K562 (cell line): Measurements from ENCODE around the gene P3H4. TPM values are rescaled to one million over a fixed set of nuclear protein-coding genes. Genes with fewer than 3 reads are reported as not detected.

Experiments
- FOSL1 ChIP-seq: fragments of 200-800 bp; sonication (Bioruptor generic); conservative IDR thresholded peaks from 2 replicates; pipeline ENCODE4 v1.6.1; 2016; ENCODE audit warnings: missing genetic modification characterization, missing compliant biosample characterization
- FOXO4 ChIP-seq: fragments of 450-650 bp; formaldehyde crosslinking; IDR thresholded peaks from 2 replicates; pipeline ENCODE4 v1.4.0; 2020; ENCODE audit warnings: mild to moderate bottlenecking, moderate library complexity
- GATAD2A ChIP-seq: fragments of 450-650 bp; IDR thresholded peaks from 2 replicates; pipeline ENCODE4 v1.6.1; 2017
- HMG20B ChIP-seq: fragments of 250-450 bp; sonication (Bioruptor Pico); IDR thresholded peaks from 2 replicates; pipeline ENCODE4 v1.5.0; 2021; ENCODE audit warnings: mild to moderate bottlenecking
- ILF3 ChIP-seq: fragments of 450-650 bp; IDR thresholded peaks from 2 replicates; pipeline ENCODE4 v1.6.1; 2018; ENCODE audit warnings: antibody characterized with exemption, mild to moderate bottlenecking, moderate library complexity, borderline replicate concordance
- KDM4B ChIP-seq, 2 experiments: fragments of 450-650 bp in 1 of 2; sonication (generic) in 1 of 2; IDR thresholded peaks; 2 replicates each; pipeline ENCODE4 v1.6.1; 2016 to 2017; ENCODE audit warnings: borderline replicate concordance in 2 of 2, antibody characterized with exemption in 1 of 2, low read depth in 1 of 2, mild to moderate bottlenecking in 1 of 2
- MAFF ChIP-seq: IDR thresholded peaks from 2 replicates; pipeline ENCODE4 v1.6.1; 2012; ENCODE audit warnings: low read length, improper control_type of control experiment
- MEF2D ChIP-seq: conservative IDR thresholded peaks from 2 replicates; pipeline ENCODE4 v1.6.1; 2016; ENCODE audit warnings: low read depth, missing genetic modification characterization, missing compliant biosample characterization
- NCOA4 ChIP-seq: fragments of 450-650 bp; IDR thresholded peaks from 2 replicates; pipeline ENCODE4 v1.6.1; 2018; ENCODE audit warnings: mild to moderate bottlenecking; ENCODE audit not compliant: partially characterized antibody
- PRDM10 ChIP-seq: fragments of 450-650 bp; IDR thresholded peaks from 2 replicates; pipeline ENCODE4 v1.6.1; 2018; ENCODE audit not compliant: partially characterized antibody
- SMARCE1 ChIP-seq: fragments of 450-650 bp; IDR thresholded peaks from 2 replicates; pipeline ENCODE4 v1.7.1; 2016; ENCODE audit warnings: mild to moderate bottlenecking
- STAT5A ChIP-seq: IDR thresholded peaks from 2 replicates; pipeline ENCODE4 v1.6.1; 2012; ENCODE audit warnings: low read length, inconsistent platforms, borderline replicate concordance
- TRIM28 ChIP-seq: fragments of 450-650 bp; IDR thresholded peaks from 2 replicates; pipeline ENCODE4 v1.6.1; 2017
- YY1 ChIP-seq, 3 experiments: IDR thresholded peaks; 2 replicates each; pipeline ENCODE4 v1.6.1; 2011; ENCODE audit warnings: low read length in 2 of 3, mild to moderate bottlenecking in 2 of 3, moderate library complexity in 2 of 3, borderline replicate concordance in 1 of 3, control low read depth in 1 of 3, low read depth in 1 of 3; ENCODE audit not compliant: insufficient read depth in 3 of 3, insufficient replicate concordance in 2 of 3, control insufficient read depth in 1 of 3, insufficient read length in 1 of 3; ENCODE audit errors: extremely low read depth in 1 of 3
- ZBTB7A ChIP-seq: IDR thresholded peaks from 2 replicates; pipeline ENCODE4 v1.6.1; 2011; ENCODE audit warnings: low read depth, mild to moderate bottlenecking, low read length, moderate library complexity, borderline replicate concordance; ENCODE audit not compliant: control insufficient read depth
- polyA plus RNA-seq, 8 experiments: library from polyadenylated mRNA; depleted of rRNA in 4 of 8; stranded (reverse) in 5 of 8; unstranded in 3 of 8; fragments of >200 nt; fragmentation: Nextera tagmentation in 2 of 8; fragmentation: Illumina TruSeq in 1 of 8; extraction: Ambion mirVana in 2 of 8; extraction: Trizol in 1 of 8; gene quantifications; 2 replicates each; pipeline versions ENCODE4 v1.2.1 to v1.2.3, GENCODE V29; 2011 to 2014; ENCODE audit warnings: inconsistent platforms in 1 of 8, missing spikeins in 1 of 8
- total RNA-seq, 7 experiments: library from RNA; depleted of rRNA in 6 of 7; stranded (reverse); fragments of >200 nt in 6 of 7; fragmentation: Illumina TruSeq in 2 of 7; extraction: Trizol in 2 of 7; gene quantifications; 2 replicates each; pipeline versions ENCODE4 v1.2.1 to v1.2.3, GENCODE V29; 2011 to 2021; ENCODE audit warnings: low replicate concordance in 1 of 7
- TF ChIP-seq, protein P1 (sequence below): fragments of 250-450 bp; sonication (Bioruptor Pico); IDR thresholded peaks from 2 replicates; pipeline ENCODE4 v1.4.0; 2020
- TF ChIP-seq, protein P2 (sequence below): fragments of 250-450 bp; sonication (Bioruptor Pico); IDR thresholded peaks from 2 replicates; pipeline ENCODE4 v1.8.0; 2021; ENCODE audit warnings: moderate library complexity, mild to moderate bottlenecking, inconsistent platforms

P3H4 gene
- total and polyA plus RNA-seq, 9 of the 15 experiments (the other 6 are each of a cell fraction or from before 2014, with no cell fraction given) = 0.10 to 3.7 (median 1.0) TPM

GRCh38 chr17:41784207-41784744 lies 27.5 kb downstream of the P3H4 start (continued):
- TF ChIP-seq FOXO4 (CRISPR knock-in tag) (no peak), ZBTB7A (peak; percentile 86), TRIM28 (0 out of 2 replicates have a peak, but pooled peaks have one; percentile 38), PRDM10 (peak; percentile 88), HMG20B (CRISPR knock-in tag) (no peak), YY1 (IDR thresholded peaks at IDR 0.05; ENCODE audit: borderline replicate concordance in 1 of 3, control insufficient read depth in 1 of 3, extremely low read depth in 1 of 3, insufficient read depth in 3 of 3, insufficient read length in 1 of 3, insufficient replicate concordance in 2 of 3, low read depth in 1 of 3, low read length in 2 of 3) (peak in 1 of 3 experiments; percentile 26), GATAD2A (peak; percentile 91), NCOA4 (no peak), SMARCE1 (peak; percentile 93), STAT5A (0 out of 2 replicates have a peak, but pooled peaks have one; percentile 26), MEF2D (peak; percentile 49), FOSL1 (tag) (peak; percentile 80), KDM4B (IDR thresholded peaks at IDR 0.05; ENCODE audit: borderline replicate concordance in 2 of 2, low read depth in 1 of 2) (no peak), MAFF (no peak), ILF3 (no peak)
- TF ChIP-seq, protein P1, sequence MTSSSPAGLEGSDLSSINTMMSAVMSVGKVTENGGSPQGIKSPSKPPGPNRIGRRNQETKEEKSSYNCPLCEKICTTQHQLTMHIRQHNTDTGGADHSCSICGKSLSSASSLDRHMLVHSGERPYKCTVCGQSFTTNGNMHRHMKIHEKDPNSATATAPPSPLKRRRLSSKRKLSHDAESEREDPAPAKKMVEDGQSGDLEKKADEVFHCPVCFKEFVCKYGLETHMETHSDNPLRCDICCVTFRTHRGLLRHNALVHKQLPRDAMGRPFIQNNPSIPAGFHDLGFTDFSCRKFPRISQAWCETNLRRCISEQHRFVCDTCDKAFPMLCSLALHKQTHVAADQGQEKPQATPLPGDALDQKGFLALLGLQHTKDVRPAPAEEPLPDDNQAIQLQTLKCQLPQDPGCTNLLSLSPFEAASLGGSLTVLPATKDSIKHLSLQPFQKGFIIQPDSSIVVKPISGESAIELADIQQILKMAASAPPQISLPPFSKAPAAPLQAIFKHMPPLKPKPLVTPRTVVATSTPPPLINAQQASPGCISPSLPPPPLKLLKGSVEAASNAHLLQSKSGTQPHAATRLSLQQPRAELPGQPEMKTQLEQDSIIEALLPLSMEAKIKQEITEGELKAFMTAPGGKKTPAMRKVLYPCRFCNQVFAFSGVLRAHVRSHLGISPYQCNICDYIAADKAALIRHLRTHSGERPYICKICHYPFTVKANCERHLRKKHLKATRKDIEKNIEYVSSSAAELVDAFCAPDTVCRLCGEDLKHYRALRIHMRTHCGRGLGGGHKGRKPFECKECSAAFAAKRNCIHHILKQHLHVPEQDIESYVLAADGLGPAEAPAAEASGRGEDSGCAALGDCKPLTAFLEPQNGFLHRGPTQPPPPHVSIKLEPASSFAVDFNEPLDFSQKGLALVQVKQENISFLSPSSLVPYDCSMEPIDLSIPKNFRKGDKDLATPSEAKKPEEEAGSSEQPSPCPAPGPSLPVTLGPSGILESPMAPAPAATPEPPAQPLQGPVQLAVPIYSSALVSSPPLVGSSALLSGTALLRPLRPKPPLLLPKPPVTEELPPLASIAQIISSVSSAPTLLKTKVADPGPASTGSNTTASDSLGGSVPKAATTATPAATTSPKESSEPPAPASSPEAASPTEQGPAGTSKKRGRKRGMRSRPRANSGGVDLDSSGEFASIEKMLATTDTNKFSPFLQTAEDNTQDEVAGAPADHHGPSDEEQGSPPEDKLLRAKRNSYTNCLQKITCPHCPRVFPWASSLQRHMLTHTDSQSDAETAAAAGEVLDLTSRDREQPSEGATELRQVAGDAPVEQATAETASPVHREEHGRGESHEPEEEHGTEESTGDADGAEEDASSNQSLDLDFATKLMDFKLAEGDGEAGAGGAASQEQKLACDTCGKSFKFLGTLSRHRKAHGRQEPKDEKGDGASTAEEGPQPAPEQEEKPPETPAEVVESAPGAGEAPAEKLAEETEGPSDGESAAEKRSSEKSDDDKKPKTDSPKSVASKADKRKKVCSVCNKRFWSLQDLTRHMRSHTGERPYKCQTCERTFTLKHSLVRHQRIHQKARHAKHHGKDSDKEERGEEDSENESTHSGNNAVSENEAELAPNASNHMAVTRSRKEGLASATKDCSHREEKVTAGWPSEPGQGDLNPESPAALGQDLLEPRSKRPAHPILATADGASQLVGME = 0 out of 2 replicates have a peak, but pooled peaks have one; percentile 39
- TF ChIP-seq, protein P2, sequence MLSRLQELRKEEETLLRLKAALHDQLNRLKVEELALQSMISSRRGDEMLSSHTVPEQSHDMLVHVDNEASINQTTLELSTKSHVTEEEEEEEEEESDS (CRISPR knock-in tag) = no peak
